NK-92 treated with Interleukin-12 subunit alpha and Interleukin-12 subunit beta, amount 100 ng/mL, for 24 hours (cell line): ENCODE data around the gene SNX8.
"Not testable (repeated sequence)": the region's sequence is repeated elsewhere in the genome, so short reads cannot be mapped to it uniquely, and the experiment has no call there.

Experiments used
- DNase-seq: peaks from one replicate; lab custom pipeline; 2025; lab: John Stamatoyannopoulos, UW

SNX8 gene, protein sequence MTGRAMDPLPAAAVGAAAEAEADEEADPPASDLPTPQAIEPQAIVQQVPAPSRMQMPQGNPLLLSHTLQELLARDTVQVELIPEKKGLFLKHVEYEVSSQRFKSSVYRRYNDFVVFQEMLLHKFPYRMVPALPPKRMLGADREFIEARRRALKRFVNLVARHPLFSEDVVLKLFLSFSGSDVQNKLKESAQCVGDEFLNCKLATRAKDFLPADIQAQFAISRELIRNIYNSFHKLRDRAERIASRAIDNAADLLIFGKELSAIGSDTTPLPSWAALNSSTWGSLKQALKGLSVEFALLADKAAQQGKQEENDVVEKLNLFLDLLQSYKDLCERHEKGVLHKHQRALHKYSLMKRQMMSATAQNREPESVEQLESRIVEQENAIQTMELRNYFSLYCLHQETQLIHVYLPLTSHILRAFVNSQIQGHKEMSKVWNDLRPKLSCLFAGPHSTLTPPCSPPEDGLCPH

DNA sequence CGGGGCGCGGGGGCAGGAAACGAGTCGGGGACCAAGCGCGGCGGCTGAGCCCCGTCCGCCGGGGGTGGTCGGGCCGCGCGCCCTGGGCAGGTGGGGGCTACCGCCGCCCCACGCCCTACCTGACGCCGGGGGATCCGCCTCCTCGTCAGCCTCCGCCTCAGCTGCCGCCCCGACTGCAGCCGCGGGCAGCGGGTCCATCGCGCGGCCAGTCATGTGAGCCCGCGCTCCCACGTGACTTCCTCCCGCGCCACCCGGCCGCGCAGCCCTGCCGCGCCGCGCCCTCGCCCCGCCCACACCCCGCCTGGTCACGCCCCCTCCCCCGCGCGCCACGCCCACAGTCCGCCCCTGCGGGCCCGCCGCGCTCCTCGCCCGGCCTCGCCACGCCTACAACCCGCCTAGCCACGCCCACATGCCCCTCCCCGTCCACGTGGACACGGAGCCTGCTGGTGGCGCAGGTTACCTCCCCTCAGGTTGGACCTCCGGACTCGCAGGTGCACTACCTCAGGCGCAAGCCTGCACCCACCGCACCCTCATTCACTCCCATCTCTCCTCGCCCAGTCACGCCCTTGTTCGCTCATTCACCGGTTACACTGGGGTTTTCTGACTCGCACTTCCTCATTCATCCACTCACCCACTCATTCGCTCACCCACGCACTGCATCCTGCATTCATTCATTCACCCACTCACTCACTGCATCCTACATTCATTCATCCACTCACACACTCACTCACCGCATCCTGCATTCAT, at the start of gene SNX8:
SNX8 (minus strand) TSS at position 233 of the 747 bp plus-strand sequence; CDS start at position 213, 20 bp downstream.
- peak; percentile 81 for DNase-seq

DNA sequence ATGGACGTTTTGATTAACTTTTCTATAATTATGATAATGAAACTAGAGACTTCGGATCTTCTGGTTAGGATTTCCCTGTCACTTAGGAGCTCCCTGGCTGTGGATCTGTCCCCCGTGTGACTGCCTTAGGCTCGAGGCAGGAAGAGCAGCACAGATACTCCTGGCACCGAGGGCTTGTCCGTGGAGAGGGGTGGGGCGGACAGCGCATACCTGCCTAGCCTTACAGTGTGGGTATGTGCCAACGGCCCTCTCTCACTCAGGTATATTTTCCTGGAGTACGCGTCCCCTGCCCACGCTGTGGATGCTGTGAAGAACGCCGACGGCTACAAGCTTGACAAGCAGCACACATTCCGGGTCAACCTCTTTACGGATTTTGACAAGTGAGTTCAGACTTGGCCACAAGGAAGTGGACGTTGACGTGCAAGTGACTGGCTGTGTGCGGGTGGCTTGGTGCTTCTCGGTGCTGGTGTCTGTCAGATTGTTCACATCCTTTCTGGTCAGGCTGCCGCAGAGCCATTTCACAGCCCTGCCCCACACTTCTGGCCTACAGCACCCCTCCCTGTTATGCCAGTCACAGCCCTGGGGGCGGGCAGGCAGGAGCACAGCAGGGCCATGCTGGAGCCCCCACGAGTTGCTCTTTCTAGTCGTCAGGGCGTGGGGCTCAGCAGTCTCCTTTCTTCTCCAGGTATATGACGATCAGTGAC, 48.3 kb upstream of the SNX8 start:
- no peak for DNase-seq

DNA sequence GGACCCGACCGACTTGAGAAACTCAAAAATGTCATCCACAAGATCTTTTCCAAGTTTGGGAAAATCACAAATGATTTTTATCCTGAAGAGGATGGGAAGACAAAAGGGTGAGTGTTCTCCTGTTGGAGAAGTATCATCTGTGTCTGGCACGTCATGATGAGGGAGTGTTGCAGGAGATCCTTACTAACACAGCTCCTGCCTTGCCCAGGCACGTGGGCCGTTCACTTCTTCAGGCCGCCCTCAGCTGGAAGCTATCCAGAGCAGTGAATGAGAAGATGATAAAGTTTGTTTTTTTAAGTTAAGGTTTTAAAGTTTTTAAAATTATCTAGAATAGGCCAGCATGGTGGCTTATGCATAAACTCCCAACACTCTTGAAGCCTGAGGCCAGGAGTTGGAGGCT, 46.6 kb upstream of the SNX8 start:
- DNase-seq = no peak

DNA sequence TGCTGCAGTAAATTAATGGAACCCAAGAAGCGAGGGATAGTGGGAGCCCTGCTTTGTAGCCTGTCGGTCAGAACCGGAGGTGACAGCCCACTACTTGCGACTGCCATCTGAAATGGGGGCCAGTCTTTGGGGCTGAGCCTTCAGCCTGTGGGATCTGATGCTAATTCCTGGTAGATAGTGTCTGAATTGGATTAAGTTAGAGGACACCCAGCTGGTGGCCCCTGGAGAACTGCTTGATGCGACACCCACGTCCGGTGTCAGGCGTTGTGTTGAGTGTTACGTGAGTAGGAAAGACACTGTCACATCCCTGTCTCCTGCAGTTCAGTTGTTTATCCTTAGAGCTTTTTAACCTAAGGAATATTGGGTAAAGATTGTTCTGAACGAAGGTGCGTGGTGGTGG, 45.4 kb upstream of the SNX8 start:
- no peak for DNase-seq

DNA sequence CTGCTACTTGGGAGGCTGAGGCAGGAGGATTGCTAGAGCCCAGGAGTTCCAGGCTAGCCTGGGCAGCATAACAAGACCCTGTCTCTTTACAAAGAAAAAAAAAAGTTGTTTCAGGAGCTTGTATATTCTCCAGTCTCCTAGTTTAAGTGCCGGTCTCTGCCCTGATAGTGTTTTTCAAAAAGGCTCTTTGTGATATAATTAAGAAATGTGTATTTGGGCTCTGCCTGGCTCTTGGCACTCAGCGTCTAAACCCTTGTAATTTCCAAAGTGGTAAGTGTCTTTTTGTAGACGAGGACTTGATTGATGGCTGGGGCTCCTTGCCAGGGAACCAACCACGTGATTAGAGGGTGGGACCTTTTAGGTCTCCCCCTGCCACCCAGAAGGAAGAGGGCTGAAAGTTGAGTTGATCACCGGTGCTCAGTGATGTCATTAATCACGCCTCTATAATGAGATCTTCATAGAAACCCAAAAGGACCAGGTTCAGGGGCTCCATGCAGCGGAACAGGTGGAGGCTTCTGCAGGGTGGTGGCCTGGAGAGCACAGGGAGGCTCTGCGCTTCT, 44.8 kb upstream of the SNX8 start:
- DNase-seq = no peak

DNA sequence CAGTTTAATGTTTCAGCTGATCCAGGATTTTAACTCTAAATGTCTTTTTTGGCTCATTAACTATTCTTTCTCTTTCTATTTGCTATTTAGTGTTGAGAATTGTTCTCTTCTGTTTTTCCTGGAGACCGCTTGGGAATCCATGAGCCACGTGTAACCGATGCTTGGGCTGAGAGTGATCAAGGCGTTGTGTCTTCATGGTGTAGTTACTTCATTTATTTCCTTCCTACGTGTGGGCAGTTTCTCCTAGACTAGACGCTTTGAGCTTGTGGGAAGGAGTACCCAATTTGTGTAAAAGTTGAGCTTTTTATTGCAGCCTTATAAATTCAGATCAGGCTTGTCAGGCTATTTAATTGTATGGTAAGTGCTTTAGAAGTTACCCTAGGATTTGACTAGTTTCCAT, 43.3 kb upstream of the SNX8 start:
- no peak for DNase-seq

DNA sequence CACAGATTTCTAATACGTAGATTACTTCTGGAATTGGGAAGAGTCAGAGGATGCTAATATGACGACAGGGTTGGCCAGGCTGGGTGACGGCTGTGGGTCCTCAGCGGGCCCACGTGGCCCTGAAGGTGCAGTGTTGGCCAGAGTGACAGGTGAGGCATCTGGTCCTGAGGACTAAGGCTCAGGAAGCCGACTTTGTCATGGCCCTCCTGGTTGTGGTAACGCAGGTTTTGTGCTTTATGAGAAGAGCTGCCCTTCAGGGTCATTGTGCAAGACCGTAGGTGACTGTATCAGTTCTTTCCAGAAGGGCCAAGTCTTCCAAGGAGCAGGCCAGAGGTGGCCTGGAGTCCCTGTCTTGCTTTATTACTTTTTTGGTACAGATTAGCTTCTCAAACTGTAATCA, 42.9 kb upstream of the SNX8 start:
- DNase-seq = no peak

DNA sequence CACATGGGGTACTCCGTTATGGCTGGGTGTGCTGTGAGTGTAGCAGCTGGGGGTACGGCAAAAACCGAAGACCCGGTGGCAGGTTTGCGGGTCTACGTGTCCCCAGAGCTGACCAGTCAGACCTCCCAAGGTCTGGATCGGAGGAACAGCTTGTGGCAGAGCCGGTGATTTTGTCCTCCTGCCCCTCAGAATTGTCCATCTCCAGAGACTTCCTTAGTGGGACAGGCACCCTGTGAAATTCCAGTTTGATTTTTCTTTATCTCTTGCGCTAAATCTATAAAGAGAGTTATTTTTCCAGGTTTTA, 41.4 kb upstream of the SNX8 start:
- no peak for DNase-seq

DNA sequence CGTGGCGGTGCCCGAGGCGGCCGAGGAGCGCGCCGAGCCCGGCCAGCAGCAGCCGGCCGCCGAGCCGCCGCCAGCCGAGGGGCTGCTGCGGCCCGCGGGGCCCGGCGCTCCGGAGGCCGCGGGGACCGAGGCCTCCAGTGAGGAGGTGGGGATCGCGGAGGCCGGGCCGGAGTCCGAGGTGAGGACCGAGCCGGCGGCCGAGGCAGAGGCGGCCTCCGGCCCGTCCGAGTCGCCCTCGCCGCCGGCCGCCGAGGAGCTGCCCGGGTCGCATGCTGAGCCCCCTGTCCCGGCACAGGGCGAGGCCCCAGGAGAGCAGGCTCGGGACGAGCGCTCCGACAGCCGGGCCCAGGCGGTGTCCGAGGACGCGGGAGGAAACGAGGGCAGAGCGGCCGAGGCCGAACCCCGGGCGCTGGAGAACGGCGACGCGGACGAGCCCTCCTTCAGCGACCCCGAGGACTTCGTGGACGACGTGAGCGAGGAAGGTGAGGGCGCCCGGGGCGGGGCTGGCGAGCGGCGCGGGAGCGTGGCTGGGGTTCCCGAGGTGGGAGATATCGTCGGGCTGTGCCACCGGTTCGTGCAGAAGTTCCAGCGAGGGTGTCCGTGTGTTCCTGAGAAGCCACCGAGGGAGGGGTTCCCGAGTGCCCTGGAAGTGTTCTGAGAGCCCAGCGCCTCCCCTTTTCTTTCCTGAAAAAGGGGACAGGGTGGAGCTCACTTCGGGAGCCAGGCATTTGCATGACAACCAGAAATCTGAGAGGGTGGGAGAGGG, 40.9 kb upstream of the SNX8 start:
- no peak for DNase-seq

DNA sequence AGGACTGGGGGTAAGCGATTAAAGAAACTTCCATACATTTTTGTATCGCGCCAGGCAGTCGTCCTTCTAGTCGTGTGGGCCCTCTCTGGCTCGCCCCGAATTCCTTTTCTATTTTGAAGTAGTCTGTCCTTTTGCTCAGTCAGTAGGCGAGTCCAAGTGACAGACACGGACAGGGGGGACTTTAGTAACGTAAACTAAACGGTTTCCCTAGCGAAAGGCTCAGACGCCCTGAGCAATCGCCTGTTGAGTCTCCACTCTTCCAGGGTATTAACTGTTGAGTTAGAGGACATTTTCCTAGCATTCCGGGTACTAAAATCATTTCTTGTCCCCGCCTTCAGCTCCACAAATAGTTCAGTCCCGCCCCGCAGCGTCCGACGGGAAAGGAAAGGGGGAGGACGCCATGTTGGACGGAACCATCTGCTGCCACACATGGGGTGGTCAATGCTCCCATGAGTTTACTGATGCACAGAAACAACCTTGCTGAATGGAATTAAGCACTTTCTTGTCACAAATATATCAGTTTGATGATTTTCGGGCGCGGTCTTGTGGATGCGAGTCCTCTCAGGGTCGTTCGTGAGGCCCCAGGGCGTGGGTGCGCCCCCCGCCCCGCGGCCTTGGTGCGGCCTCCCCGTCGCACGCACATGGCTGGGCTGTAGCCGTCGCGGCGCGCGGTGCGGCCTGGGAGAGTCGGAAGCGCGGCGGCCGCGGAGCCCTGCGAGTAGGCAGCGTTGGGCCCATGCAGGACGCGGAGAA, 40.1 kb upstream of the SNX8 start, which contains the start of gene EIF3B:
EIF3B (plus strand) TSS at position 642 of the 753 bp plus-strand sequence; CDS start at position 737, 95 bp downstream.
- DNase-seq = peak; percentile 72

DNA sequence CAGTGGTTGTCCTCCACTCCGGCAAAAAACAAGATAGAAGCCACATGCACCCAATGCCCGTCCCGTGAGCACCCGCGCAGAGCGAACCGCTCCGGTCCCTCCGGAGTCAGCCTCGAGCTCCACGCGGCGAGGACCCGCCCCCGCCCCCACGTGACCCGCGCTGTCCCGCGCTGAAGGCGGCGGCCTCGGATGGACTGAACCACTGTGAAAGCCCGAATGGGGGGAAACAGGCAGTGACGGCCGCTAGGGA, 39.6 kb upstream of the SNX8 start:
- DNase-seq = peak; percentile 78

DNA sequence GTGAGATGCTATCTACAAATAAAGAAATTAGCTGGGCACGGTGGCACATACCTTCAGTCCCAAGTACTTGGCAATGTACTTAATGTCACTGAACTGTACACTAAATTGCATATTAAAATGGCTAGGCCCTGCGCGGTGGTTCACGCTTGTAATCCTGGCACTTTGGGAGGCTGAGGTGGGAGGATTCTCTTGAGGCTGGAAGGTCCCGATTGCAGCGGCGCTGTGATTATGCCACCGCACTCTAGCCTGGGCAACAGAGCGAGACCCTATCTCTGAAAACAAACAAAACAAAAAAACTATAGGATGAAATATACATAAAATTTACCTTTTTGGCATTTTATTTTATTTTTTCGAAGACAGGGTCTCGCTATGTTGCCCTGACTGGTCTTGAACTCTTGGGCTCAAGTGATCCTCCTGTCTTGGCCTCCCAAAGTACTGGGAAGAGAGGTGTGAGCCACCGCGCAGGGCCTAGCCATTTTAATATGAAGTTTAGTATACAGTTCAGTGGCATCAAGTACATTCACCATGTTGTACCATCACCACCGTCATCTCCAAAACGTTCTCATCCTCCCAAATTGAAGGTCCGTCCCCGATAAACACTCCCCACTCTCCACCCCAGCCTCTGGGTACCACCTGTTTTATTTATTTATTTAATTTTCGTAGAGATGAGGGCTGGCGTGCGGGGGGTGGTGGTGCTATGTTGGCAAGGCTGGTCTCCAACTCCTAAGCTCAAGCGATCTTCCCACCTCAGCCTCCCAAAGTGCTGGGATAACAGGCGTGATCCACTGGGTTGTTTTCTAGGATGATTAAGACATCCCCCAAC, 39.1 kb upstream of the SNX8 start:
- no peak for DNase-seq

DNA sequence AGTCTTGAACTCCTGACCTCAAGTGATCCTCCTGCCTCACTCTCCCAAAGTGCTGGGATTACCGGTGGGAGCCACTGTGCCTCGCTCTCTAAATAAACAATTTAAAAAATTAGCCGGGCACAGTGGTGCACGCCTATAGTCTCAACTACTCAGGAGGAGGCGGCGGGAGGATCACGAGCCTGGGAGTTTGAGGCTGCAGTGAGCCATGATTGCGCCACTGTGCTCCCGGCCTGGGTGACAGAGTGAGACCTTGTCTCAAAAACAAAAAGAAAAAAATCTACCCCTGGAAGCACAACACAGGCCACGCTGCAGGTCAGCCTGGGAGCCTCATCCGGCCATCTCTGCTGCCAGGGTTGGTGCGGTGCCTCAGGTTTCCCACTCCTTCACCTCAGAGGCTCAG, 36.6 kb upstream of the SNX8 start:
- no peak for DNase-seq

DNA sequence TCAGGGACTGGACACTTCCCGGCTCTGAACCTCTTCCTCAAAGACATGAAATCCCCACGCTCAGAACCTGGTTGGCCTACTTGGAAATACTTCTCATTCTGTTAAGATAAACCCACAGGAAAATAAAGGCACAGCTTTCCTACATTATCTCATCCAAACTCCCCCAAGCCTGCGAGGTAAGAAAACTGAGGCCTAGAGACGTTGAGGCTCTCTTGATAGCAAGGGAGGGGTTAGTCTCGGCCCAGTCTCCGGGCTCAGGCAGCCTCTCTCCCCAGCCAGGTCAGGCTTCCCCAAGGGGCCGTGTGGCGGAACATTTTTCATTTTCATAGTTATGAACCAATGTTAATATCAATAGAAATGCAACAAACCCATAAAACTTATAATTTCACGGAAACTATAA, 35.8 kb upstream of the SNX8 start:
- DNase-seq = no peak

DNA sequence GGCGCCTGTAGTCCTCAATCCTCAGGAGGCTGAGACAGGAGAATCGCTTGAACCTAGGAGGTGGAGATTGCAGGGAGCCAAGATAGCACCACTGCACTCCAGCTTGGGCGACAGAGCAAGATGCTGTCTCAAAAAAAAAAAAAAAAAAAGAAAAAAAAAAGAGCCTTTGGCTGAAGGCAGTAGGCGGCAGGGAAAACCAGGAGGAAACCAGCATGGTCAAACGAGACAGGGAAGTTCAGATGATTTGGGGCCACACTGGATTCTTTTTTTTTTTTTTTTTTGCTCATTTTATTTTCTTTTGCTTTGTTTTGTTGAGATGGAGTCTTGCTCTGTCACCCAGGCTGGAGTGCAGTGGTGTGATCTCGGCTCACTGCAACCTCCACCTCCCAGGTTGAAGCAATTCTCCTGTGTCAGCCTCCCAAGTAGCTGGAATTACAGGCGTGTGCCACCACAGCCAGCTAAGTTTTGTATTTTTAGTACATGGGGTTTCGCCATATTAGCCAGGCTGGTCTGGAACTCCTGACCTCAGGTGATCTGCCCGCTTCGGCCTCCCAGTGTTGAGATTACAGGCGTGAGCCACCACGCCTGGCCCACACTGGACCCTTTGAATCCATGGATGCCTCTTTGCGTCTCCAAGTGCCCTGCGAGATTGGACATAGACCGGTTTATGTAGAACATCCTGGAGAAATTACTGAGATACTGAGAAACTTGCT, 33.3 kb upstream of the SNX8 start:
- DNase-seq = not testable (repeated sequence)

DNA sequence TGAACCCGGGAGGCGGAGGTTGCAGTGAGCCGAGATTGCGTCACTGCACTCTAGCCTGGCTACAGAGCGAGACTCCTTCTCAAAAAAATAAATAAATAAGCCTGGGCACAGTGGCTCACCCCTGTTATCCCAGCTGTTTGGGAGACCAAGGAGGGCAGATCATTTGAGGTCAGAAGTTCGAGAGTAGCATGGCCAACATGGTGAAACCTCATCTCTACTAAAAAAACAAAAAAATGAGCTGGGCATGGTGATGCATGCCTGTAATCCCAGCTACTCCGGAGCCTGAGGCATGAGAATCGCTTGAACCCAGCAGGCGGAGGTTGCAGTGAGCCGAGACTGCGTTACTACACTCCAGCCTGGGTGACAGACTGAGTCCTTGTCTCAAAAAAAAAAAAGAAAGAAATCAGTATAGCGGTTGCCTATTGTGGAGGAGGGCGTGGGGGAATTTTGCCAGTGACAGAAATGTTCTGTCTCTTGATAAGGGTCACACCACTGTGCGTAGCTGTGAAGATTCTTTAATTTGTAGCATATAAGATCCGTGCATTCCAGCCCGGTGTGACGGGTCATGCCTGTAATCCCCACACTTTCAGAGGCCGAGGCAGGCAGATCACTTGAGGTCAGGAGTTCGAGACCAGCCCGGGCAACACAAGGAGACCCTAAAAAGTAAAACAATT, 22.5 kb upstream of the SNX8 start:
- DNase-seq = no peak

DNA sequence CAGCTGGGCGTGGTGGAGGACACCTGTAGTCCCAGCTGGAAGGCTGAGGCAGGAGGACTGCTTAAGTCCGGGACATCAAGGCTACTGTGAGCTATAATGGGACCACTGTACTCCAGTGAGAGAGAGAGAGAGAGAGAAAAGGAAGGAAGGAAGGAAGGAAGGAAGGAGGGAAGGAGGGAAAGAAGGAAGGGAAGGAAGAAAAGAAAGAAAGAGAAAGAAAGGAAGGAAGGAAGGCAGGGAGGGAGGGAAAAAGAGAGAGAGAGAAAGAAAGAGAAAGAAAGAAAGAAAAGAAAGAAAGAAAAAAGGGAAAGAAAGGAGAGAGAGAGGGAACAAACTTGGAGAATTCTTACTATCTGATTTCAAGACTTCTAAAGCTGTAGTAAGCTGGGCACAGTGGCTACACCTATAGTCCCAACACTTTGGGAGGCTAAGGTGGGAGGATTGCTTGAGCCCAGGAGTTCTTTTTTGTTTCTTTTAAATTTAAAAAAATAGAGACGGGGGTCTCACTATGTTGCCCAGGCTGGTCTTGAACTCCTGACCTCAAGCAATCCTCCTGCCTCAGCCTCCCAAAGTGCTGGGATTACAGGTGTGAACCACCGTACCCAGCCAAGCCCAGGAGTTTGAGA, 18.5 kb upstream of the SNX8 start:
- DNase-seq = not testable (repeated sequence)

DNA sequence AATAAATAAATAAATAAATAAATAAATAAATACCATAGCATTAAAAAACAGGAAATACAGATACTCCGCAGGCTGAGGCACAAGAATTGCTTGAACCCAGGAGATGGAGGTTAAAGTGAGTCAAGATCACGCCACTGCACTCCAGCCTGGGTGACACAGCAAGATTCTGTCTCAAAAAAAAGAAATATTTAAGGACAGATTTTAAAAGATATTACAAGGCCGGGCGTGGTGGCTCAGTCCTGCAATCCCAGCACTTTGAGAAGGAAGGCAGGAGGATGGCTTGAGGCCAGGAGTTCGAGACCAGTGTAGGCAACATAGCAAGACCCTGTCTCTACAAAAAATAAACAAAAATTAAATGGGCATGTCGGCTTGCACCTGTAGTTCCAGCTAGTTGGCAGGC, 17.5 kb upstream of the SNX8 start:
- no peak for DNase-seq

DNA sequence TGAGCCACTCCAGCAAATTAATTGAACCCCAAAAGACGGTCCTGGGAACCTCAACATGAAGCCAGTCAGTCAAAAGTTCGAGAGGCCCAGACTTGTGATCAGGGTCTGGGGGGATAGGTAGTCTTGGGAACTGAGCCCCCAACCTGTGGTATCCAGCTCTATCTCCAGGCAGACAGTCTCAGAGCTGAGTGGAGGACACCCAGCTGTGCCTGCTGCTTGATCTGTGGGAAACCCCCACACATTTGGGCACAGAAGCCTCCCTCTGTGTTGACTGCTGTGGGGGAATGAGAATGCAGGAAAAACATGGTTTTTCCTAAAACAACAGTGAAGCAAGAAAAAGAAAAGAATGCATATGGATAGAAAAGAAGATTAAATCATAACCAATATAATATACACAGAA, 16.3 kb upstream of the SNX8 start:
- DNase-seq = no peak
